Activated CD4-positive, alpha-beta T cell treated with anti-CD3 and anti-CD28 coated beads, Interleukin-2, Interleukin-4, amounts not matched to agents 100 ng/mL and 50 ng/mL, durations not matched to agents 16 hours and 8 hours (primary cell): ENCODE measurements around the gene KBTBD12.
"Not testable (repeated sequence)": the region's sequence is repeated elsewhere in the genome, so short reads cannot be mapped to it uniquely, and the experiment has no call there.

Source experiments
- DNase-seq: peaks from one replicate; pipeline ENCODE4 v3.0.0-alpha.2; 2020; ENCODE audit warnings: low spot score

Gene KBTBD12

DNA sequence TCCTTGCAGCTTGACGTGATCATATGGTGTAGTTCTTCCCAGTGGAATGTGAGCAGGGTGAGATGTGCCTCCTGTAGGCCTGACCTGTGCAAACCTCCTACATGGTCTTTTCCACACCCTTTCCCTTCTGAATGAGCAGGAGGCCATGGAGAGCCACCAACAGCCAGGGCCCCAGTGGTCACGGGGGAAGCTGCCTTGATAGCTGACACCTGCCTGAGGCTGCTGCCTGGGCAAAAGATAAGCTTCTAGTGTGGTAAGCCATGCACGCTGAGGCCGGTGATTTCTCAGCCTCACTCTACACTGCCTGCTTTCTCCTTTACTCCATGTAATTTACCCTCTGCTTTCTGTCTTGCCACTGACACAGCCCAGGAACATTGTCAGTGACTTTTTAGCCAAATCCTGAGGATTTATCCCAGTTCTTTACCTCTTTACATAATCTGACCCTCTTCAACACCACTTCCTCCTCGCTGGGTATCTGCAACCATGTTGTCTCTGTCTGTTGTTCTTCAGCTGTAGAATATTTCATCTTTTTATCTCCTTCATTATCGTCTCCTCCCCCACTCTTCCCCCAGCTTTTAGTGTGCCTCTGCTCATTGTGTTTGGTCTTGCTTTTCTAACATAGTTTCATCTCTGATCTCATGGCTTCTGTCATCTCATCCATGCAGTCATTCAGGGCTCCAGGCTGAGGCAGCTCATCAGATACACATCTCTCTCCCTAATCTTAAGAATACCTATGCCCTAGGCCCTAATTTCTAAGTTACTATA lies 11.2 kb upstream of the KBTBD12 start:
- DNase-seq, result no peak

DNA sequence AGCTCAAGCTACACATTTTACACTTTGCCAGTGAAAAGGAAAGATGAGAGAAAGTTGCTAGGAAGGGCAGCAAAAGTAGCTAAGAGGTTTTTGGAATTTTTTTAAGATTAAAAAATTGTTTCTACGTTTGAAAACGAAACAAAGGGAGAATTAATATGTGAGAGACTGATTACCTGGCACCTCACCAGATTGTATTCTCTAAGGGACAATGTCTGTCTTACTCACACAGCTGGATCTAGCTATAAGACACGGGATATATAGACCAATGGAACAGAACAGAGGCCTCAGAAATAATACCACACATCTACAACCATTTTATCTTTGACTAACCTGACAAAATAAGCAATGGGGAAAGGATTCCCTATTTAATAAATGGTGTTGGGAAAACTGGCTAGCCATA lies 9.5 kb upstream of the KBTBD12 start:
- DNase-seq, result no peak

DNA sequence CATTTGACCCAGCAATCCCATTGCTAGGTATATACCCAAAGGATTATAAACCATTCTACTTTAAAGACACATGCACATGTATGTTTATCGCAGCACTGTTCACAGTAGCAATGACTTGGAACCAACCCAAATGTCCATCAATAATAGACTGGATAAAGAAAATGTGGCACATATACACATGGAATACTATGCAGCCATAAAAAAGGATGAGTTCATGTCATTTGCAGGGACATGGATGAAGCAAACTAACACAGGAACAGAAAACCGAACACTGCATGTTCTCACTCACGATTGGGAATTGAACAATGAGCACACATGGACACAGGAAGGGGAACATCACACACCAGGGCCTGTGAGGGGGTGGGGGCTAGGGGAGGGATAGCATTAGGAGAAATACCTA lies 8.4 kb upstream of the KBTBD12 start:
- DNase-seq, result not testable (repeated sequence)

DNA sequence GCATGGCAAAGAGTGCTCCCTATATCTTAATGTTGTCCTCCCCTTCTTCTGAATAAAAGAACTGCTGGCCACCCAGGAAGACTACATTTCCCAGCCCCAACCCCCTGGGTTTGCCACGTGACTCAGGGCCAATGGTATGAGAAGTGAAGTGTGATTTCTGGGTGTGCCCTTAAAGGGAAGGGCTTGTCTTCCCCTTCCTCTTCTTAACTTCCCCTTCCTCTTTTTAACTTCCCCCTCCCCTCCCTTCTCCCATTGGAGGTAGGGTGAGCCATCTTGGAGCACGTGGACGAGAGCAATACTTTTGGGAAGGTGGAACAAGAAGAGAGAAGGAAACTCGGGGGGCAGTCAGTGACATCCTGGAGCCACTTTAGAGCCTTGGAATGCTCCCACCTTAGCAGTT lies 6.8 kb upstream of the KBTBD12 start:
- DNase-seq, result no peak

DNA sequence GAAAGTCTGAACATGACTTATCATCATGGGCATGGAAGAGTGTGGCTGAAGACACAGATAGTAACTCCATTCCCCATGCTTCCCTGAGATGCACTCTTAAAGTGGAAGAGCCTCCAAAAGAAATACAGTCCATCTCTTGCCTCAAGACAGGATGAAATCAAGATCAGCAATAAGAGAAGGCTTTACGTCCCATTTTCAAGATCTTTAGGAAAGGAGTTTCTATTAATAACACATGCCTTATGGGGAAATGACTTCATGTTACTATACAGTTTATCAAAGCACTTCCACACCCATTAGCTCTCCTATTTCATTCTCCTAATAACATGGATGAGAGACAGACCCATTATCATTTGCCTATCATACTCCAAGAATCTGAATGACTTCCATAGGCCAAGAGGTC lies 6.1 kb upstream of the KBTBD12 start:
- DNase-seq, result no peak

DNA sequence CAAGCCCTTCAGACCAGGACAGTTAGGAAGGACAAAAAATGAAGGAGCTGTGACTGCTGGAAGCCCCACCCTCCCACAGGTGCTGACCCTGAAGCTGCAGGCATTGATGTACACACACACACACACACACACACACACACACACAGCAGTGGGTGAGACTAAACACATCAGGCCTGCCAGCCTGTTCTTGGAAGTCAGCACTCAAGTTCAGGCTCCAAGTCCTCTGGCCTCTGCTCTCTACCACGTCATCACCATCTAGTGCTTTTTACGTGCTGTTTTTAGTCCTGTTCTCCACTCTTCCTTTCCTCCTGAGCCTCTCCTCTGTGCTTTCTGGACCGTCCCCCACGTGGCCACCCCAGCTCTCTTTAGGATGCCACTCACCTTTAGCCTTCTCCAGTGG lies 5.4 kb upstream of the KBTBD12 start:
- no peak for DNase-seq

DNA sequence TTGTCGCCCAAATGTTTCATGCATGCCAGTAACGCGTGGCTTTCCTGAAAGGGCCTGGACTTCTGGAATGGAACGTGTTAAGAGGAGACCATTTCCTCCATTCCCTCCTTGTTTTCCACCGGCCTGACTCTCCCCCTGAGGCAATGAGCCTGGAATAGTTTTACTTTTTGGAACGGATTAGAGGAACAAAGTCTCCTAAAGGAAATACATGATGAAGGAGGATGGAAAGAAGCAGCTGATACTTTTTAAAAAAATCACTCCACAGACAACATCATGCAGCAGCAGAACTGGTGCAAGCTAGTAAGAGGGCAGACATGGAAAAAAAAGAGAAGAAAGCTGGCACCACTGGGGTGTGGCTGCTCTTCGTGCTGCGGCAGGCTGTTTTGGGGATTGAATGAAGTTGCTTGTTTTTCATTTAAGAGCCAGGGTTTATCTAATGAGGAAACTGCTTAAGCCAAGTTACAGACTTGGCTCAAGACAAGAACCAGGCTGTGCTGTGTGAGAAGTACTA lies 3.6 kb upstream of the KBTBD12 start:
- DNase-seq, result no peak

DNA sequence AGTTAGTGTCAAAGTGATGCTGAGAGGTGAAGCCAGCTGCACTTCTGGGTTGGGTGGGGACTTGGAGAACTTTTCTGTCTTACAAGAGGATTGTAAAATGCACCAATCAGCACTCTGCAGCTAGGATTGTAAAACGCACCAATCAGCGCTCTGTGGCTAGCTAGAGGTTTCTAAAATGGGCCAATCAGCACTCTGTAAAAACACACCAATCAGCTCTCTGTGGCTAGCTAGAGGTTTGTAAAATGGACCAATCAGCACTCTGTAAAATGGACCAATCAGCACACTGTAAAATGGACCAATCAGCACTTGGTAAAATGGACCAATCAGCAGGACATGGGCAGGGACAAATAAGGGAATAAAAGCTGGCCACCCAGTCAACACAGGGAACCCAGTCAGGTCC lies 1.2 kb upstream of the KBTBD12 start:
- not testable (repeated sequence) for DNase-seq

DNA sequence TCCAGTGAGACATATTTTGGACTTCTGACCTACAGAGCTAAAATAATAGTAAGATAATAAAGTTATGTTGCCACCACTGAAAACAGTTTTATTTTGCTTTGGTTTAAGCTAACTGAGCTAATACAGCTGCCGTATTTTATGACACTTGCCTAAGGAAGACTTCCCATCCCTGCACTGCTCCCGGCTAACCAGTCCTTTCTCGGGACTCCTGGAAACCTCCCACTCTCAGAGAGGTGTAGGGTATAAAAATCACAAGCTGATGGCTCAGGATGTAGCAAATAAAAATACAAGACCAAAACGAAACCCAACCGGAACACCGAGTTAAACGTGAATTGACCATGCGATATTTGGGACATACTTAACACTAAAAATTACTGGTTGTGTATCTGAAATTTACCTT lies 448 bp upstream of the KBTBD12 start:
- DNase-seq, result no peak

DNA sequence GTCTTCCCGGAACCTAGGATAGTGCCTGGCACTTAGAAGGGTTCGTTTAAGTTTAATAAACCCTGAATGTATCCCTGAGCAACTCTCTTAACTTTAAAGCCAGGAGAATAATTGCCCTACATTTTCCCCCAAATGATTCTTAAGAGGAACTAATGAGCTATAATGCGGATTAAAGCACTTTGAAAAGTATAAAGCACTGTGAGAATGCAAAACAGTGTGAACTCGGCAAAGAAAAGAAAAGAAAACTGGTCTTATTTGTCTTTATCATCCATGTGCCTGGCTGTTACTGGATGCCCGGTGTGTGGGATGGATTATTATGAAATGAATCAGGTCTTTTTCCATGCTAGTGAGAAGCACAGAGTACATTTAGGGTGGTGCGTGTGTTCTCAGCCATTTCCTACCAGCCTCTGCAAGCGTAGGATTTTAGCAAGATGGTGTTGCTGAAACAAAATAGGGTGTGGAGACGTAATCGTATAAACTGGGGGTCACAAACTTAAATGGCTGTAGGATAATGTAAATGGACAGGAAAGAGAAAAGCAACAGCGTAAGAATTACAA lies 983 bp downstream of the KBTBD12 start:
- no peak for DNase-seq

DNA sequence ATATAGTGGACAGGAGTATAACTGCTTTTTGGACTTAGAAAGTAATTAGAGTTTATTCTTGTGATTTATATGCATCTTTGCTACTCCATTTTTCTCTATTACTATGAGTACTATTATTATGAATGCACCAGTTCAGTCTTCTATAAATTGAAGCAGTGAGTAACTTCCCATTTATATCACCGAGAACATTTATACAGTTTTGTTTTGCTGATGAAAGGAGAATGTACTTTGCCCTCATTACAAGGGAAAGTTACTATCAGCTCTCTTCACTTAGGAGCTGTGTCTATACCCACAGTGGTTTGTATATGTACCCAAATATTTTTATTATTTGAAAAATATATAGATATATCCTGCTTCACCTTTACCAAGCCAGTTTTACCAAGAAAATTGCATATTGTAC lies 5.7 kb downstream of the KBTBD12 start:
- DNase-seq, result no peak

DNA sequence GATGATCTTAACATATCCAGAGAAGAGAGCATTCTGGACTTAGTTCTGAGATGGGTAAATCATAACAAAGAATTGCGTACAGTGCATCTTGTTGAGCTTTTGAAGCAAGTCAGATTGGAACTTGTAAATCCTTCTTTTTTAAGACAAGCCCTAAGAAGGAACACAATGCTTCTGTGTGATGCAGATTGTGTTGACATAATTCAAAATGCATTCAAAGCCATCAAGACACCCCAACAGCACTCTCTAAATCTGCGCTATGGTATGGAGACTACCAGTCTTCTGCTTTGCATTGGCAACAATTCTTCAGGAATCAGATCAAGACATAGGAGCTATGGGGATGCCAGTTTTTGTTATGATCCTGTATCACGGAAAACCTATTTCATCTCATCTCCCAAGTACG lies 8.6 kb downstream of the KBTBD12 start:
- DNase-seq, result no peak

DNA sequence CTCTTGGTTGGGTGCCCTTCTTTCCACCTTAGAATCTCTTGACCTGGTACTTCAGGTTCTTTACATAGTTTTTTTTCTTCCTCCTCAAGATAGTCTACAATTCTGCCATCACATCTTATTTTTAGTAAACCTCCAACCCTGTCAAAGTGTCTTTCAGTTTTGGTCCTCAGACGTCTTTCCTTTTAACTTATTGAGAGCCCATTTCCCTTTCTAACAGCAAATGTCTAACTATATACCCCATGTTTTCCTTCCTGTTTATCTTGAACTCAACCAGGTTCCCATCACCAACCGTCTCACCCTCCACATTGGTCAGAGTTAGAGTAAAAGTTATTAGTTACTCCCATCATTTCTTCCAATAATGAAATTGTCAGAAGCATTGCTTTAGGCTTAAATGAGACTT lies 10.4 kb downstream of the KBTBD12 start:
- DNase-seq, result no peak

DNA sequence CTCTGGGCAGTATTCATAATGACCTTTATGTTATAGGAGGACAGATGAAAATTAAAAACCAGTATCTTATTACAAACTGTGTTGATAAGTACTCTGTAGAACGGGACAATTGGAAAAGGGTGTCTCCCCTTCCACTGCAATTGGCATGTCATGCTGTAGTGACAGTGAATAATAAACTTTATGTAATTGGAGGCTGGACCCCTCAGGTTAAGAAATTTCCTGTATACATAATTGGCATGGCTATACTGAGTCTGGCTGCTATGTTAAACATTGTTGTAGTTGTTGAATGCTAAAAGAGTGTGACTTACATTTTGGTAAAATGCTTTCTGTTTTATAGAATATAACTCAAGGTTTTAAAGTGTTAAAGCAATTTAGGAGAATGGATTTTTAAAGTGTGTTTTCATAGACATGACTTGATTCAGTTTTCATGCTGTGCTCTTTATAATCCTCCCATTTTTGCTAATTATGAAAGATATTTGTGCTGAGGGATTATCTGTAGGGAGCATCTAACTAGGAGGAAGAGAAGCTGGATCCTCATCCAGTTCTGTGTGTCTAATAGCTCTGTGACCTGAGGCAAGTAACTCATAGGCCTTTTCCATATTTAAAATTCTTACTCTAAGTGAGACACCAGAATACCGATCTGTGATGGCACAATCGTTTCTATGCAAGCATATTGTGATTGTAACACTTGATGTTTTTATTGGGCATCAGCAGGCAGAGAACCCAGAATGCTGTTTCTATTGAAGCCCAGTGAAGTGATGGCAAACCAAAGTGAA lies 13.0 kb downstream of the KBTBD12 start:
- no peak for DNase-seq

DNA sequence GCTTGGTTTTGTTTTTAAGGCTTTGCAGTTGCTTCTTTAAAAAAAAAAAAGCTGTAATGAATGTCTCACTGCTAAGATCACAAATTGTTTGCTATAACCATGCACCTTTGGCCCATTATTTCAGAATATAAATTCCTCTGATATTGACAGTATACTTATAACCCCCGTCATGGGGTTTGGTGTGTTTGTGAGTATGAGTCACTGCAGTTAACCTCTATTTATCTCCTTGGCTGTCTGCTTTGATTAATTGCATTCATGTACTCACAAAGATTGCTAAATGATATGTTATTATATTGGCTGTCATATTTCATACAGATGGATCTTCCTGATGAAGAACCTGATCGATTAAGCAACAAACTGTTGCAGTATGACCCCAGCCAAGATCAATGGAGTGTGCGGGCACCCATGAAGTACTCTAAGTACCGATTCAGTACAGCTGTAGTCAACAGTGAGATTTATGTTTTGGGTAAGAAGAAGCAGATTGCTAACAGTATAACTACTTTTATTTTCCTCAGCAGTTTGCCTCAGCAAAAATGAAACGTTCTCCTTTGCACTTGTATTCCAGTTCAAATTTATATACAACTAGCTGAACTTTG lies 14.9 kb downstream of the KBTBD12 start:
- no peak for DNase-seq

DNA sequence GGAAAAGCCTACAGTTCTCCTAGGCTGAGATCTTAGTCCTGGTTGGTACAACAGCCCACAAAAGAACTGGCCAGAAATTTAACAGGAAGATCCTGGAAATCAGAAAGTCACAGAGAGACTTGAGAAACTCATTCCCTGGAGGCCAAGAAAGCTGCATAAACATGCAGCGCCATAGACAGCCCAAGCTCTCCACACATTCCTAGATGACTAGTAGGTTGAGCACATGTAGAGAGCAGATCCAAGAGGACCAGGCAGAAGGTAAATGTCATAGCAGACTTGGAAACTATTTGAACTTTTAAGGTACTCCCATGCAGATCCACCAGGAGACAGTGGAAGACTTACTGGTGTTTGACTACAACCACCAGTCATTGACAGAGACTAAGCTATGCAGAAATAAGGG lies 18.4 kb downstream of the KBTBD12 start:
- no peak for DNase-seq

DNA sequence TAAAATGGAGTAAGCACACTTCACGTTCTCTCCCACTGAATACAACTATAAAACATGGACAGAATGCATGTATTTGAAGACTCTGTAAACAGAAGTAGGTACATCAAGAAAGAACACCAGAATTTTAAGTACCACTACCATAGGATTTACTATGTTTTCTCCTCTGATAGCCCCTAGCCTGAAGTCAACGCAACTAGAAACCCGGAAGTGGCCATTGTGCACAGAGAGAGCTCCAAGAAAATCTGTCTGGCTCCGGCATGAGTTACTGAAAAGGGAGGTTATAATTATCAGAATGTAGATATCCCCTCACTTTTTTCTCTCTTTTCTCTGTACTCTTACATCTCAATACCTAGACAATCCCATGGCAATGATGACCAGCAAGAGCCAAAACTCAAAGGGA lies 23.8 kb downstream of the KBTBD12 start:
- no peak for DNase-seq

DNA sequence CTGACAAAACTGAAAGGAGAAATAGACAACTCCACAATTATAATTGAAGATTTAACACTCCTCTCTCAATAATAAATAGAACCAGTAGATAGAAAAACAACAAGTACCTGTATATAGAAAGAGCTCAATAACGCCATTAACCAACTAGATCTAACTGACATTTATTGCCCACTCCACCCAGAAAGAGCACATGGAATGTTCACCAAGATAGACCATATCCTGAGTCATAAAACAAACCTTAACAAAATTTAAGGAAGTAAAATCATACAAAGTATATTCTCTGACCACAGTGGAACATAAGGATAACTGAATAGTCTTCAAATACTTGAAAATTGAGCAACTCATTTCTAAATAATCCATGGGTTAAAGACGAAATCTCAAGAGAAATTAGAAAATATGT lies 25.1 kb downstream of the KBTBD12 start:
- no peak for DNase-seq

DNA sequence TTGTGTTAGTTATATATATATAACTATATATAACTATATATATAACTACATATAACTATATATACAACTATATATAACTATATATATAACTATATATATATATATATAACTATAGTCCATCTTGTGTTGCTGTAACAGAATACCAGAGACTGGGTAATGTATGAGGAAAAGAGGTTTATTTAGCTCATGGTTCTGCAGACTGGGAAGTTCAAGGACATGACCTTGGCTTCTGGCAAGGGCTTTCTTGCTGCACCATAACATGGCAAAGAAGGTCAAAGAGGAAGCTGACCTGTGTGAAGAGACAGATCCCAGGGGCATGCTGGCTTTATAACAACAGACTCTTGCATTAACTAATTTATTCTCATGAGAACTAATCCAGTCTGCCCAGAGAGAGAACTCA lies 27.6 kb downstream of the KBTBD12 start:
- DNase-seq, result no peak

DNA sequence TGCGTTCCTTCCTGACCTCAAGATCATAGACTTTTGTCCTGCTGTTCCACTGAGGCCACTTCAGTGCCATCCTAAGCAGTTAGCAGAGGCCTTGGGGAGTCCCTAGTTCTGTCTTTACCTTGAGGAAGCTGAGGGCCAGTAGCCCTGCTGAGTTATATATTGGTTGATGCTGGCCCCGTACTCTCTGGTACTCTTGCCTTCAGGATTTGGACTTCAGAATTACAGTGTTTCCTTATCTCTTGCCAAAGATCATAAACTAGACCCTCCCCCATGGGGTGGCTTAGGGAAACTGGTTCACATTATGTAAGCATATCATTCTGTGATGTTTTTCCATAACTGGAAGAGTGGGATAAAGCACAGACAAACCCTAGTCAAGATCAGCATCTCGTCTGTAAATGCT lies 33.2 kb downstream of the KBTBD12 start:
- DNase-seq, result no peak

DNA sequence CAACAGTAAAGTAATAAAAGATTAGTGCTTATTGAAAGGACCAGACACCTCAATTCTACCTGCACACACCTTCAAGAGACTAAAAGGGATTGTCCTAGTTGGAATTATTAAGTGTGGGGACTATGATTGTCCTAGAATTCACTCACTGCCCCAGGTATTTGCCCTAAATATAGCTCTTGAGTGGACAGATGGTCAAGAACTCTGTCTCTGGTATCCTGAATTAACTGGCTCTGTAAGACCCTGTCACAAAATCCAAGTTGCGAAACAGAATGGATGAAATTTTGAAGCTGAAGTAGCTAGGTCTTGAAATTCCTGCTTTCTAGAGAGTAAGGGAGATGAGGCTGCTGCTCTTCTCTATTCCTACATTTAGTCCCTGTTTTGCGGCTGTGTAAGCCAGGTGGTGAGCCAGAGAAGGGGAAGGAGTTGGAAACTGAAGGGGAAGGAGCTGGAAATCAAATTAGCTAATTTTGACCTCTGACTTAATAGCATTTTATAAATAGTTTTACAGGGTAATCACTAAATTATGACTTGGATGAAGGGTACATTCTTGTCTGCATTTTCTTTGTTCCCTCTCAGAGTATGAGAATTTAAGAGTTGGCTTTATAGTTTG lies 34.5 kb downstream of the KBTBD12 start:
- no peak for DNase-seq

DNA sequence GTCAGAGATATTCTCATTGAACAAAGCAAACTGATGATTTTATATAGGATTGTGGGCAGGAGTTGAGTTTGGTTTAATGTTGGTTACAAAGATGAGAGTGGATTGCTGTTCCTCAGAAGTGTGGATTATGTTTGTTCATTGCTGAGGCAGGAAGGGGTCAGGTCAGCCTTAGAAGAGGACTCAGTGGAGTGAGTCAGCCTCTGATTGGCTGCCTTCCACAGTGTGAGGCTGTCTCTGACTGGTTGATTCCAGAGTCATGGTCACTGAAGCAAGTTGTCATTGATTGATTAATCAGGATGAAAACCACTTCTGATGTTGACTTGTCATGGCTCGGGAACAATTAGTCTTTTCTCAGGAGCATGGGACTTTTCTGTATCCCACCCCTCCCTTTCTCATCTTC lies 36.2 kb downstream of the KBTBD12 start:
- no peak for DNase-seq
